LNCaP clone FGC (cell line): ENCODE data around the gene CPS1.

ENCODE experiments used
- DNase-seq: peaks from one replicate; pipeline ENCODE4 v3.0.0-alpha.2; 2011; ENCODE audit warnings: low read depth
- H3K4me3 ChIP-seq: 2 replicates; pipeline ENCODE4 v1.5.1; 2011; ENCODE audit warnings: mild to moderate bottlenecking, low read depth, low read length, control low read depth
- CTCF ChIP-seq: IDR thresholded peaks from 2 replicates; pipeline ENCODE4 v1.5.1; 2012; ENCODE audit warnings: mild to moderate bottlenecking; ENCODE audit not compliant: control insufficient read depth, insufficient read depth; ENCODE audit errors: extremely low read depth

Gene CPS1

DNA sequence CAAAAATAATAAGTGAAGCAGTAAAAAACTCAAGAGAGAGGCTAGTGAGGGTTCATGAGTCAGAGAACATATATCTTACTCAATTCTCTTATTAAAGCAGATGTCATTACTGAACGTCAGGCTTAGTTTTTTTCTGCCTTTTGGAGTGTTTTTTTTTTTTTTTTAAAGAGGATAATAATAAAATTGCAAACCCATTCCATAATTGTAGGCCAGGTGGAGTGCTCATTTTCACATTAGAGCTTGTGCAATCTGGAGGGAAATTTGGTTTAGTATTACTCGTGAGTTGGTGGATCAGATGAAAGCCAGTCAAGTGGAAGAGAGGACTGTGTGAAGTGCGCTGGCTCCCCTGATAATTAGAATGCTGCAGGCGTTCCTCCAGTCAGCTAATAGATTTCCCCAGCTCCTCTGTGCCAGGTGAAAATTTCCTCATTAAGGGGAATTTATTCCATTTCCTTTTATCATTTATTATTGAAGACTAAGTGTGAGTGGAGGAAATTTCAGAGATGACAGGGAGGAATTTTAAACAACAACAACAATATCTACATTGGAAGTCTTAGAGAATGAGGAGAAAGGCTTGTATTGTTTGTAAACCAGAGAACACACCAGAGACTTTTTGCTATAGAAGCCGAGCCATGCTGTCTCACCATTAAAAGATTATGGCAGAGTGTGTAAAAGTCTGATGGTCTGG, 74.6 kb downstream of the CPS1 start:
- TF ChIP-seq CTCF = no peak
- no peak for DNase-seq
- no peak overlapping the region for H3K4me3 ChIP-seq

DNA sequence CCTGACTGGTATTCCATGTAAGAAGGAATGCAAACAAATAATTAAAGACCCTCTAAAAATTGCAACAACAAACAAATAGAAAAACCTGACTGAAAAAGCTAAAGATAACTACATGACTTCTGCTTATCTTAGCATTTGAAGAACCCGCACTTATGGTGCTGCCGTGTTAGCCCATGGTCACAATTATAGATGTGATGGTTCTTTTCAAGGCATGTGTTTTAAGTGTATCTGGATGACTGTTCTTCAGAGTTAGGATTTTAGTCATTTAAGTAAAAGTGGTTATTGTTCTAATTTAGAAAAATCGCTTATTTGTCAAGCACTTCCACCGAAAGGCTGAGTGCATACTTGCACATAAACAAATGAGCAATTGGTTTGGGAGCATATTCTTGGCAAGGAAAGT, 77.3 kb downstream of the CPS1 start:
- TF ChIP-seq CTCF = no peak
- H3K4me3 ChIP-seq = no peak overlapping the region
- no peak for DNase-seq

DNA sequence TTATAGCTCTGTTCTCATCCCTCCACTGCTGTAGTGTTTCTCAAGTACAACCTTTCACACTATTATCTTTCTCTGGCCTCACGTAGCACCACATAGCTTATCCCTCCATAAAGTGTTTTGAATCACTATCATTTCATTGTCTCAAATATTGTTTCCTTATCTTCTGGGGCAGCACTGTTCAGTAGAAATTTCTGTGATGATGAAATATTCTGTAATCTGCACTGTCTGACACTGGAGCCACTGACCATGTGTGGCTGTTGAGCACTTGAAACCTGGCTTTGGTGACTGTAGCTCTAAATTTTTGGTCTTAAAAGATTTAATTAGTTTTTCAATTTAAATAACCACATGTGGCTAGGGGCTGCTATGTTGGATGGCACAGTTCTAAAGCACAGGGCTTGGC, 78.9 kb downstream of the CPS1 start:
- no peak overlapping the region for H3K4me3 ChIP-seq
- DNase-seq = no peak
- TF ChIP-seq CTCF = no peak

- TF ChIP-seq CTCF = no peak
- no peak for DNase-seq
- H3K4me3 ChIP-seq = no peak overlapping the region
These were observed 85.9 kb downstream of the CPS1 start for GRCh38 chr2:210642333-210642732.

DNA sequence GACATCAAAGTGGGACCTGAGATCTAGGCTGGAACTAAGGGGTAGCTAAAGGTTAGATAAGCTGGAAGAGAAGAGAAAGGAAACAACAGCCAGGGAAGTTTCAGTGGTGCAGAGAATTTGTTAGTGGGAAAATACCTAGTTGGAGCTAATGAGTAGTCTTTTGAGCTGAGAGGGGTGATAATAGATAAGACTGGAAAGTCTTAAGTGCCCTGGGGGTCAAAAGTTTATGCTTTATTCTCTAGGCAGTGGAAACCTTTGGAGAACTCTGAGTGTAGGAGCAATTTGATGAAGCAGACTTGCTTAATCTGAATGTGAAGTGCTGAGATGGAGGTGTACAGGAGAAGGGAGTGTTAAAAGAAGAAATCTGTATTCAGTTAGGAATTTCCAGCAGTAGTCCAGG, 90.8 kb downstream of the CPS1 start:
- TF ChIP-seq CTCF = no peak
- H3K4me3 ChIP-seq = no peak overlapping the region
- no peak for DNase-seq

DNA sequence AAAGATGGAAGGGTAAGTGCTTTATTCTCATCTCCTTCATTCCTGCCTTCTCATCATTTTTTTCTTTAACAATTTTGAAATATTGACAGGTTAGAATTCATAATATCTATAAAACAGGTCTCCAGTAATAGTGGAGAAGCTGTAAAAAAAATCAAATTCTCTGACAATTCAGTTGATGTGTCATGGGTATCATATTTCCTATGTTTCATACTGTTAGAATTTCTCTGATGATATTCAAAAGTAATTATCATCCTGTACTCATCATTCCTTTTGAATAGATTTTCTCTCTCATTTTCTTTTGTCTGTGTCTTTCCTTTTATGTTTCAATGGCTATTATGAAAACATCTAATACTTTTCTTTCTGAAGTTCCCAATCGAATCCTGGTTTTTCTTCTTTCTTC, 97.7 kb downstream of the CPS1 start:
- no peak for DNase-seq
- no peak overlapping the region for H3K4me3 ChIP-seq
- TF ChIP-seq CTCF = no peak

GRCh38 chr2:210655229-210655975, 99.0 kb downstream of the CPS1 start:
- DNase-seq = no peak
- H3K4me3 ChIP-seq = no peak overlapping the region
- no peak for TF ChIP-seq CTCF
